Endodermal cell (in vitro differentiated cells): ENCODE measurements around the gene CINP. TPM values are rescaled to one million over a fixed set of nuclear protein-coding genes. Genes with fewer than 3 reads are reported as not detected.
A peak's percentile ranks its signal among the peaks of the same experiment; 100 is the strongest.

Experiments
- DNase-seq: peaks from one replicate; pipeline ENCODE4 v3.0.0-alpha.2; 2017
- H3K27ac ChIP-seq: 2 replicates; pipeline ENCODE4 v1.5.1; 2013; ENCODE audit warnings: mild to moderate bottlenecking, low read depth, low read length, moderate library complexity
- H3K27me3 ChIP-seq: 2 replicates; pipeline ENCODE4 v1.6.1; 2013; ENCODE audit warnings: mild to moderate bottlenecking, low read length, moderate library complexity; ENCODE audit not compliant: insufficient read depth, control insufficient read depth, poor library complexity, severe bottlenecking
- H3K36me3 ChIP-seq: 2 replicates; pipeline ENCODE4 v1.7.0; 2013; ENCODE audit warnings: mild to moderate bottlenecking, low read length, moderate library complexity; ENCODE audit not compliant: control insufficient read depth, insufficient read depth
- H3K4me1 ChIP-seq: one replicate; pipeline ENCODE4 v1.7.0; 2013; ENCODE audit warnings: low read length; ENCODE audit not compliant: control insufficient read depth, insufficient read depth
- H3K4me3 ChIP-seq: 2 replicates; pipeline ENCODE4 v1.5.1; 2013; ENCODE audit warnings: mild to moderate bottlenecking, low read length, moderate library complexity
- H3K9ac ChIP-seq: 2 replicates; pipeline ENCODE4 v1.6.1; 2013; ENCODE audit warnings: mild to moderate bottlenecking, low read length, moderate library complexity; ENCODE audit not compliant: poor library complexity, severe bottlenecking; ENCODE audit errors: extremely low read depth
- H3K9me3 ChIP-seq: 2 replicates; pipeline ENCODE4 v1.6.1; 2013; ENCODE audit warnings: mild to moderate bottlenecking, low read length, moderate library complexity; ENCODE audit not compliant: control insufficient read depth
- H3K27ac Mint-ChIP-seq: 2 replicates; pipeline ENCODE4 v1.8.0; 2020; ENCODE audit warnings: mixed read lengths
- H3K27me3 Mint-ChIP-seq: 2 replicates; pipeline ENCODE4 v1.8.0; 2021; ENCODE audit warnings: mild to moderate bottlenecking, mixed read lengths; ENCODE audit not compliant: insufficient read depth
- H3K36me3 Mint-ChIP-seq: 2 replicates; pipeline ENCODE4 v1.8.0; 2020; ENCODE audit warnings: low read depth, mixed read lengths
- H3K4me1 Mint-ChIP-seq: 2 replicates; pipeline ENCODE4 v1.8.0; 2020; ENCODE audit warnings: mixed read lengths
- H3K4me3 Mint-ChIP-seq: 2 replicates; pipeline ENCODE4 v1.8.0; 2020; ENCODE audit warnings: mild to moderate bottlenecking, moderate library complexity, mixed read lengths
- H3K9me3 Mint-ChIP-seq: 2 replicates; pipeline ENCODE4 v1.8.0; 2020; ENCODE audit warnings: mild to moderate bottlenecking, mixed read lengths
- CTCF ChIP-seq: fragments of 200-600 bp; sonication (generic); conservative IDR thresholded peaks from 2 replicates; pipeline ENCODE4 v1.5.0; 2021; ENCODE audit warnings: antibody characterized with exemption, mild to moderate bottlenecking
- WGBS, 2 experiments: methylation state at CpG; one replicate each; pipeline versions ENCODE4 v1.1.5 to v1.1.7; 2013; ENCODE audit warnings: missing lambda C conversion rate in 2 of 2, mixed read lengths in 1 of 2; ENCODE audit not compliant: insufficient coverage in 1 of 2, insufficient read length in 1 of 2; 5-methylcytosine and 5-hydroxymethylcytosine counted together
- total RNA-seq, 2 donors: library from RNA; stranded (reverse); fragmentation: NEBNext Ultra II Directional in 1 of 2; extraction: Animal tissue kit (Norgen Biotek cat#: 25700) in 1 of 2; gene quantifications; 2 replicates in 1 of 2; 3 replicates in 1 of 2; pipeline ENCODE4 v1.2.1, GENCODE V29; 2021

CINP gene
- total RNA-seq, 2 donors from 2014 or later, result 33.3 to 38.3 TPM

- no peak for TF ChIP-seq CTCF
- no peak overlapping the region for H3K27ac Mint-ChIP-seq
- no peaks in the 10 kb centered on the region for H3K27me3 Mint-ChIP-seq
- H3K36me3 ChIP-seq, result peaks cover 33% of the 10 kb centered on the region
- DNase-seq, result no peak
- no peaks in the 10 kb centered on the region for H3K4me1 Mint-ChIP-seq
- H3K9me3 ChIP-seq, result no peaks in the 10 kb centered on the region
- no peaks in the 10 kb centered on the region for H3K27me3 ChIP-seq
- no peak overlapping the region for H3K27ac ChIP-seq
- H3K9me3 Mint-ChIP-seq, result no peaks in the 10 kb centered on the region
- WGBS, 2 experiments, result 94 to 95% methylated on average over 4 to 5 of the region's 5 CpGs
- no peaks in the 10 kb centered on the region for H3K4me1 ChIP-seq
- no peak overlapping the region for H3K4me3 Mint-ChIP-seq
- H3K9ac ChIP-seq, result no peak overlapping the region
- H3K36me3 Mint-ChIP-seq, result peaks cover 54% of the 10 kb centered on the region
- no peak overlapping the region for H3K4me3 ChIP-seq
Measured at GRCh38 chr14:102342238-102342637, 20.5 kb downstream of the CINP start.

- H3K4me3 ChIP-seq, result no peak overlapping the region
- Mint-ChIP-seq H3K27me3 (no peaks in the 10 kb centered on the region), H3K4me1 (no peaks in the 10 kb centered on the region), H3K4me3 (no peak overlapping the region), H3K36me3 (peaks cover 53% of the 10 kb centered on the region), H3K9me3 (no peaks in the 10 kb centered on the region), H3K27ac (no peak overlapping the region)
- no peaks in the 10 kb centered on the region for H3K4me1 ChIP-seq
- no peaks in the 10 kb centered on the region for H3K27me3 ChIP-seq
- 80 to 98% methylated on average over 4 to 8 of the region's 8 CpGs for WGBS, 2 experiments
- no peak for TF ChIP-seq CTCF
- H3K9ac ChIP-seq, result no peak overlapping the region
- peaks cover 32% of the 10 kb centered on the region for H3K36me3 ChIP-seq
- no peak overlapping the region for H3K27ac ChIP-seq
- H3K9me3 ChIP-seq, result no peaks in the 10 kb centered on the region
- no peak for DNase-seq
Measured at GRCh38 chr14:102341566-102341965, 21.1 kb downstream of the CINP start.

- peak; percentile 25 for TF ChIP-seq CTCF
- H3K36me3 ChIP-seq, result peaks cover 42% of the 10 kb centered on the region
- DNase-seq, result no peak
- Mint-ChIP-seq H3K4me3 (no peak overlapping the region), H3K27ac (no peak overlapping the region), H3K9me3 (no peaks in the 10 kb centered on the region), H3K27me3 (no peaks in the 10 kb centered on the region), H3K36me3 (peaks cover 70% of the 10 kb centered on the region), H3K4me1 (no peaks in the 10 kb centered on the region)
- WGBS, 2 experiments, result 88 to 90% methylated on average over 4 to 9 of the region's 9 CpGs
- no peaks in the 10 kb centered on the region for H3K4me1 ChIP-seq
- H3K9ac ChIP-seq, result no peak overlapping the region
- no peaks in the 10 kb centered on the region for H3K27me3 ChIP-seq
- no peaks in the 10 kb centered on the region for H3K9me3 ChIP-seq
- no peak overlapping the region for H3K27ac ChIP-seq
- H3K4me3 ChIP-seq, result no peak overlapping the region
Measured at GRCh38 chr14:102338724-102339123, 24.0 kb downstream of the CINP start.
